NCI-H146 treated with DMSO at 0.1 percent for 48 hours (cell line): Measurements from ENCODE around the gene ANKS1B.
"Not testable (repeated sequence)": the region's sequence is repeated elsewhere in the genome, so short reads cannot be mapped to it uniquely, and the experiment has no call there.

Source experiments
- DNase-seq: peaks from one replicate; lab custom pipeline; 2025; ENCODE audit not compliant: unreplicated experiment; lab: John Stamatoyannopoulos, UW

The ANKS1B gene

GRCh38 chr12:98845957-98846356 is 1138.8 kb downstream of the ANKS1B start:
- DNase-seq: no peak

- DNase-seq: no peak
Measured at GRCh38 chr12:98840325-98840724, 1144.4 kb downstream of the ANKS1B start.

- DNase-seq: no peak
Measured at GRCh38 chr12:98838231-98838647, 1146.5 kb downstream of the ANKS1B start.

GRCh38 chr12:98837134-98837752 is 1147.5 kb downstream of the ANKS1B start:
- not testable (repeated sequence) for DNase-seq

GRCh38 chr12:98830657-98831056 is 1154.1 kb downstream of the ANKS1B start:
- no peak for DNase-seq

- DNase-seq: no peak
Measured at GRCh38 chr12:98828802-98829600, 1155.7 kb downstream of the ANKS1B start.

GRCh38 chr12:98823012-98823411 is 1161.7 kb downstream of the ANKS1B start:
- no peak for DNase-seq

GRCh38 chr12:98821866-98822265 is 1162.9 kb downstream of the ANKS1B start:
- no peak for DNase-seq

GRCh38 chr12:98821232-98821631 is 1163.5 kb downstream of the ANKS1B start:
- DNase-seq: no peak

- no peak for DNase-seq
Measured at GRCh38 chr12:98819821-98820404, 1164.8 kb downstream of the ANKS1B start.

- no peak for DNase-seq
Measured at GRCh38 chr12:98819071-98819470, 1165.7 kb downstream of the ANKS1B start.

- DNase-seq: no peak
Measured at GRCh38 chr12:98818239-98818638, 1166.5 kb downstream of the ANKS1B start.

GRCh38 chr12:98817742-98818141 is 1167.0 kb downstream of the ANKS1B start:
- DNase-seq: no peak

- DNase-seq: no peak
Measured at GRCh38 chr12:98816720-98817119, 1168.0 kb downstream of the ANKS1B start.

GRCh38 chr12:98814254-98814653 is 1170.5 kb downstream of the ANKS1B start:
- no peak for DNase-seq

- no peak for DNase-seq
Measured at GRCh38 chr12:98812225-98812624, 1172.5 kb downstream of the ANKS1B start.

GRCh38 chr12:98808243-98808875 is 1176.4 kb downstream of the ANKS1B start:
- DNase-seq: no peak

GRCh38 chr12:98807187-98807586 is 1177.5 kb downstream of the ANKS1B start:
- no peak for DNase-seq

- DNase-seq: no peak
Measured at GRCh38 chr12:98803468-98804209, 1181.1 kb downstream of the ANKS1B start.

GRCh38 chr12:98799822-98800221 is 1184.9 kb downstream of the ANKS1B start:
- DNase-seq: no peak
